GM19035 (cell line): ENCODE measurements around the gene CCL22.
"Not testable (repeated sequence)": the region's sequence is repeated elsewhere in the genome, so short reads cannot be mapped to it uniquely, and the experiment has no call there.

Experiments used
- ATAC-seq: cut with Tn5 transposase; IDR thresholded peaks from one replicate; pipeline ENCODE4 v1.9.1; 2021; ENCODE audit not compliant: unreplicated experiment

CCL22 gene

DNA sequence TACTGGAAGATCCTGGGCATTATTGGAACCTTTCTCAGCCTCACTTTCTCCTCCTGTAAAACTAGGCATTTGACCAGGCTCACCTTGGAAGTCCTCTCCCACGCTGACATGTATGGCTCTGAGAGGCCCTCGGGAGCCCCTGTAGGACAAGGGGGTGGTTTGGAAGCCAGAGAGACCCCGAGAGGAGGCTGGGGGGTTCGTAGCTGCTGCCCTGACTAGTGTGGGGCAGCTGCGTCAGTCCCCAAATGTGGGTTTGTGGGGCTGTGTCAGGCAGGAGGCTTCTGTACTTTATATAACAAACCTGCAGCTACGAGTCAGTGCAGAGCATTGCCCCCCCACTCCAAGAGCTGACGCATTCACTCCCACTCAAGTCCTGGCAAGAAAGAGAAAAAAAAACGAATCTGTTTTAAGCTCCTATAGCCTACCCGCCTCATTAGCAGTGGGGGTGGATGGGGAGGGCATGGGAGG, 15.5 kb downstream of the CCL22 start:
- ATAC-seq = no peak

DNA sequence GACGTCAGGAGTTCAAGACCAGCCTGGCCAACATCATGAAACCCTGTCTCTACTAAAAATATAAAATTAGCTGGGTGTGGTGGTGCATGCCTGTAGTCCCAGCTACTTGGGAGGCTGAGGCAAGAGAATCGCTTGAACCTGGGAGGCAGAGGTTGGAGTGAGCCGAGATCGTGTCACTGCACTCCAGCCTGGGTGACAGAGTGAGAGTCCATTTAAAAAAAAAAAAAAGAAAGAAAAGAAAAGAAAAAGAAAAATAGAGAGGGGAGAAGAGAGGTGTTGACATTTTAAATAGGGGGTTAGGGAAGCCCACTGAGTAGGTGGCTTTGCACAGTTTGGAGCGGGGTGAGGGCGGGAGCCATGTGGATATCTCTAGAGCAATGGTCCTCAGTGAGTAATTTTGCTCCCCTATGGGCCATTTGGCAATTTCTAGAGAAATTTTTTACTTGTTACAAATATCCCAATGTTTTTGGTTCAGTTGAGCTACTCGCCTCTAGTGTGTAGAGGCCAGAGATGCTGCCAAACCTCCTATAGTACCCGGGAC, 16.4 kb downstream of the CCL22 start:
- ATAC-seq = not testable (repeated sequence)

DNA sequence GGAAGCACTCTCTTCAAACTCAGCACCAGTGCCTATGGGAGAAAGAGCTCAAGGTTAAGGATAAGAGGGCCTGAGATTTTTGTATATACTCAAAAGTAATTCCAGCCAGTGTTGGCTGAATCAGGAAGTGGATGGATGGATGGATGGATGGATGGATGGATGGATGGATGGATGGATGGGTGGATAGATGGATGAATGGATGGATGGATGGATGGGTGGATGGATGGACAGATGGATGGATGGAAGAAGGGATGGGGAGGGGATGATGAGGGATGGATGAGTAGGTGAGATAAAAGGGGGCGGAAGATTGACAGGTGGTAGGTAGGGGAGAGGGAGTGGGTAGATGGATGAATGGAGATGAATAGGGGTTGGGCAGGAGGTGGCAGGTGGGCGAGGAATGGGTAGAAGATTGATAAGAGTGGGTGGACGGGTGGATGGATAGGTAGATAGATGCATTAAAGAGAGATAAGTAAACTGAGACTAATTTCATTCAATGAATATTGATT, 17.8 kb downstream of the CCL22 start:
- ATAC-seq = no peak

DNA sequence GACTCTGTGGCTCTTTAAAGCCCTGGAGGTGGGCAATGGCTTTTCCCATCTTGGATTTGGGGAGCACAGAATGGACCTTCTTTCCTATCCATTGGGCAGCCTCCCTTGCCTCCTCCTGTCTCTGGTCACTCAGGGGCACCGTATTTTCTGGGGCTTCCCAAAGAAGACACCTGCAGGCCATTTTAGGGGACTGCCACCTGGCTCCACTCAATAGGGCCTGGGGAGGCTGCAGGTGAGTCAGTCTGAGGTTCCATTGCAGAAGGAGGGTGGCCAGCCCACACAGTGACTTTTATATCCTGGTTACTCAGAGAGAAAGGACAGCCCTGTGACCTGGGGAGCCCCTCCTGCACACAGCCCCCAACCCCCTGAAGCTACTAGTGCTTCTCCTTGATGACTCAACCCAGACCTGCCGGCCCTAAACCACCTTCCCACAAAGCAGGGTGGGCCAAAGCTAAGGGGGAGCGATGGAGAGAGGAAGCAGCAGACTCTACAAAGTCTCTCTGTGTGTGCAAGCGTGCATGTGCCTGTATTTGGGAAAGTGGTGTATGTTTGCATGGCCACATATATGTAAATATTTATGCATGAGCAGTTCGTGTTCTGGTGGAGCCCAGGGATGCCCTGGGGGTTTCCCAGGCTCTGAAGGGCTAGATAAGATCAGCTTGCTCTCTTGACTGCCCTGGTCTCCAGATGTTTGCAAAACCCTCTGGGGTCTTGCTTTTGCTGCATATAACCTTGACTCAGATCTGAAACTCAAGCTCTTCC, 18.7 kb downstream of the CCL22 start:
- peak; percentile 81 for ATAC-seq

DNA sequence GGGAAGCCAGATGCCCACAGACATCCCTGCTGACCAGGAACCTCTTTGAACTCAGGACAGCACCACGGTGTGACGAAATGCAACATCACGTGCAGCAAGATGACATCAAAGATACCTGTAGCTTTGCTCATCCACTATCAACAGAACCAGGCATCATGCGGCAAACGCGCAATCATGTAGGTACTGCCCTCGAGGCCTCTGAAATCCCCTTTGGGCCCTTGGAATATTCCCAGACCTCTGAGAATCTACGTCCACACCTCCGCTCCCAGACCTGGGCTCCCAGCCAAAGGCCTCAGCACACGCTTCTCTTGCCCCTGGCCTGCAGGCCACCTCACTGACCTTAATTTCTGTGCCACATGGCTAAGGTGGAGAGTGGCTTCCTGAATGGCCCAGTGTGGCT, 21.0 kb downstream of the CCL22 start:
- ATAC-seq = no peak

DNA sequence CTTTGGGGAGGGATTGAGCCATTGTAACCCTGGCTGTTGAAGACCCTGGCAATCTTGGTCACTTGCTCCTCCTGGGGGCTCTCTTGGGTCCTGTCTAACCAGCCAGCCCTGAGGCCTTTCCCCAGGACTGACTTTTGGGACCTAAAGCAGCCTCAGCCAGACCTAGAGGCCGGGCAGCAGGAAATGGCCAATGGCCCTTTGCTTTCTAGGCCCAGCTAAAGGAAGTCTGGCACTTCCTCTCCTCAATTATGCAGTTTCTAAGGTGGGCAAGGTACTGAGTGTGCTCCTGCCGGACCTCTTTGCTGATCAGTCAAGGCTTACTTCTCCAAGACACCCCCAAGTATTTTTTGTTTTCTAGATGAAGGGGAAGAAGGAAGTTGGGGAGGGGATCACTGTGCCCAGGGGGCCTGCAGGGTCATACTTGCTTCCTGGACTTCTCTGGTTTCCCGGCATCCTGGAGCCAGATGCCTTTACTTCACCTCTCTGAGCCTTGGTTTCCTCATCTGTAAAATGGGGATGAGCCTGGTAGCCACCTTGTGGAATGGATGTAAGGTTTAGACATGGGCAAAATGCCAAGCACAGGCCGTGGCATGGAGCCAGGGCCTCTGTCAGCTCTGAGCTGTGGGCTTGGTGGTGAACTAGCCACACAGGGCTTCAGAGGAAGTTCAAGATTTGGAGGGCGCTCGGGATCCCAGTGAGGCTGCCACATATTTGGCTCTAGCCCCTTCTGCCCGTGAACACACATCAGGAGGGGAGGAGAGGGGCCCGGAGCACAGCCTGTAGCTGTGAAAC, 22.3 kb downstream of the CCL22 start:
- no peak for ATAC-seq

DNA sequence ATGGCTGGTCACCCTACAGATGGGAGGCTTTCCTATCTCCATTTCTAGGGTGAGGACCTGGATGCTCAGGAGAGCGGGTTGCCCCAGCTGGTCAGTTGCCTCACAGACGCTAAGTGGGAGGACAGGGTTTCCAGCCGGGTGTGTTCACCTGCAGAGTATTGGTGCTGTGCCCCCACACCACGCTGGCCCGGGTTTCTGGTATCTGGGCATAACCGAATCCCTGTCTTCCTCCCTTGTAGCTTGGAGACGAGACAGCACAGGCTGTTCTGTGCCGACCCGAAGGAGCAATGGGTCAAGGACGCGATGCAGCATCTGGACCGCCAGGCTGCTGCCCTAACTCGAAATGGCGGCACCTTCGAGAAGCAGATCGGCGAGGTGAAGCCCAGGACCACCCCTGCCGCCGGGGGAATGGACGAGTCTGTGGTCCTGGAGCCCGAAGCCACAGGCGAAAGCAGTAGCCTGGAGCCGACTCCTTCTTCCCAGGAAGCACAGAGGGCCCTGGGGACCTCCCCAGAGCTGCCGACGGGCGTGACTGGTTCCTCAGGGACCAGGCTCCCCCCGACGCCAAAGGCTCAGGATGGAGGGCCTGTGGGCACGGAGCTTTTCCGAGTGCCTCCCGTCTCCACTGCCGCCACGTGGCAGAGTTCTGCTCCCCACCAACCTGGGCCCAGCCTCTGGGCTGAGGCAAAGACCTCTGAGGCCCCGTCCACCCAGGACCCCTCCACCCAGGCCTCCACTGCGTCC, 23.4 kb downstream of the CCL22 start:
- ATAC-seq = no peak

DNA sequence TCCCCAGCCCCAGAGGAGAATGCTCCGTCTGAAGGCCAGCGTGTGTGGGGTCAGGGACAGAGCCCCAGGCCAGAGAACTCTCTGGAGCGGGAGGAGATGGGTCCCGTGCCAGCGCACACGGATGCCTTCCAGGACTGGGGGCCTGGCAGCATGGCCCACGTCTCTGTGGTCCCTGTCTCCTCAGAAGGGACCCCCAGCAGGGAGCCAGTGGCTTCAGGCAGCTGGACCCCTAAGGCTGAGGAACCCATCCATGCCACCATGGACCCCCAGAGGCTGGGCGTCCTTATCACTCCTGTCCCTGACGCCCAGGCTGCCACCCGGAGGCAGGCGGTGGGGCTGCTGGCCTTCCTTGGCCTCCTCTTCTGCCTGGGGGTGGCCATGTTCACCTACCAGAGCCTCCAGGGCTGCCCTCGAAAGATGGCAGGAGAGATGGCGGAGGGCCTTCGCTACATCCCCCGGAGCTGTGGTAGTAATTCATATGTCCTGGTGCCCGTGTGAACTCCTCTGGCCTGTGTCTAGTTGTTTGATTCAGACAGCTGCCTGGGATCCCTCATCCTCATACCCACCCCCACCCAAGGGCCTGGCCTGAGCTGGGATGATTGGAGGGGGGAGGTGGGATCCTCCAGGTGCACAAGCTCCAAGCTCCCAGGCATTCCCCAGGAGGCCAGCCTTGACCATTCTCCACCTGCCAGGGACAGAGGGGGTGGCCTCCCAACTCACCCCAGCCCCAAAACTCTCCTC, 24.1 kb downstream of the CCL22 start:
- no peak for ATAC-seq

DNA sequence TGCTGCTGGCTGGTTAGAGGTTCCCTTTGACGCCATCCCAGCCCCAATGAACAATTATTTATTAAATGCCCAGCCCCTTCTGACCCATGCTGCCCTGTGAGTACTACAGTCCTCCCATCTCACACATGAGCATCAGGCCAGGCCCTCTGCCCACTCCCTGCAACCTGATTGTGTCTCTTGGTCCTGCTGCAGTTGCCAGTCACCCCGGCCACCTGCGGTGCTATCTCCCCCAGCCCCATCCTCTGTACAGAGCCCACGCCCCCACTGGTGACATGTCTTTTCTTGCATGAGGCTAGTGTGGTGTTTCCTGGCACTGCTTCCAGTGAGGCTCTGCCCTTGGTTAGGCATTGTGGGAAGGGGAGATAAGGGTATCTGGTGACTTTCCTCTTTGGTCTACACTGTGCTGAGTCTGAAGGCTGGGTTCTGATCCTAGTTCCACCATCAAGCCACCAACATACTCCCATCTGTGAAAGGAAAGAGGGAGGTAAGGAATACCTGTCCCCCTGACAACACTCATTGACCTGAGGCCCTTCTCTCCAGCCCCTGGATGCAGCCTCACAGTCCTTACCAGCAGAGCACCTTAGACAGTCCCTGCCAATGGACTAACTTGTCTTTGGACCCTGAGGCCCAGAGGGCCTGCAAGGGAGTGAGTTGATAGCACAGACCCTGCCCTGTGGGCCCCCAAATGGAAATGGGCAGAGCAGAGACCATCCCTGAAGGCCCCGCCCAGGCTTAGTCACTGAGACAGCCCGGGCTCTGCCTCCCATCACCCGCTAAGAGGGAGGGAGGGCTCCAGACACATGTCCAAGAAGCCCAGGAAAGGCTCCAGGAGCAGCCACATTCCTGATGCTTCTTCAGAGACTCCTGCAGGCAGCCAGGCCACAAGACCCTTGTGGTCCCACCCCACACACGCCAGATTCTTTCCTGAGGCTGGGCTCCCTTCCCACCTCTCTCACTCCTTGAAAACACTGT, 25.0 kb downstream of the CCL22 start:
- ATAC-seq = no peak

DNA sequence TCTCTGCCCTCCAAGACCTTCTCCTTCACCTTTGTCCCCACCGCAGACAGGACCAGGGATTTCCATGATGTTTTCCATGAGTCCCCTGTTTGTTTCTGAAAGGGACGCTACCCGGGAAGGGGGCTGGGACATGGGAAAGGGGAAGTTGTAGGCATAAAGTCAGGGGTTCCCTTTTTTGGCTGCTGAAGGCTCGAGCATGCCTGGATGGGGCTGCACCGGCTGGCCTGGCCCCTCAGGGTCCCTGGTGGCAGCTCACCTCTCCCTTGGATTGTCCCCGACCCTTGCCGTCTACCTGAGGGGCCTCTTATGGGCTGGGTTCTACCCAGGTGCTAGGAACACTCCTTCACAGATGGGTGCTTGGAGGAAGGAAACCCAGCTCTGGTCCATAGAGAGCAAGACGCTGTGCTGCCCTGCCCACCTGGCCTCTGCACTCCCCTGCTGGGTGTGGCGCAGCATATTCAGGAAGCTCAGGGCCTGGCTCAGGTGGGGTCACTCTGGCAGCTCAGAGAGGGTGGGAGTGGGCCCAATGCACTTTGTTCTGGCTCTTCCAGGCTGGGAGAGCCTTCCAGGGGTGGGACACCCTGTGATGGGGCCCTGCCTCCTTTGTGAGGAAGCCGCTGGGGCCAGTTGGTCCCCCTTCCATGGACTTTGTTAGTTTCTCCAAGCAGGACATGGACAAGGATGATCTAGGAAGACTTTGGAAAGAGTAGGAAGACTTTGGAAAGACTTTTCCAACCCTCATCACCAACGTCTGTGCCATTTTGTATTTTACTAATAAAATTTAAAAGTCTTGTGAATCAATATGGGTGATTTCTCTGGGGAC, 25.9 kb downstream of the CCL22 start:
- no peak for ATAC-seq

DNA sequence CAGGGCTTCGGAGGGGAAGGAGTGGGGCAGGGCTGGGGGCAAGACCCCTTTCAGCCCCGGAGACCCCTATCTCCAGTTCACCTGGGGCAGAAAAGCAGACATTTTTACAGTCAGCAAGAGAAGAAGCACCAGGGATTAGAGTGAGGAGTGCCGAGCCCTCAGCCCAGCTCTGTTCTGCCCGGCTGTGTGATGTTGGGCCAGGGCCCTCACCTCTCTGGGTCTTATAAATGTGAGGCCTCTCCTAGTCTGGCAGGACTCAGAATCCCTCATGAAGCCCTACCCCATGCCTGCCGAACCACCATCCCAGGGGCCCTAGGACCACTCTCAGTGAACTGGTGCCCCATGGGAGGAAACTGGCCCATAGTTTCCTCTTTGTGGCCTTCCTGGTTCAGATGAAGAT, 26.5 kb downstream of the CCL22 start:
- ATAC-seq = no peak

DNA sequence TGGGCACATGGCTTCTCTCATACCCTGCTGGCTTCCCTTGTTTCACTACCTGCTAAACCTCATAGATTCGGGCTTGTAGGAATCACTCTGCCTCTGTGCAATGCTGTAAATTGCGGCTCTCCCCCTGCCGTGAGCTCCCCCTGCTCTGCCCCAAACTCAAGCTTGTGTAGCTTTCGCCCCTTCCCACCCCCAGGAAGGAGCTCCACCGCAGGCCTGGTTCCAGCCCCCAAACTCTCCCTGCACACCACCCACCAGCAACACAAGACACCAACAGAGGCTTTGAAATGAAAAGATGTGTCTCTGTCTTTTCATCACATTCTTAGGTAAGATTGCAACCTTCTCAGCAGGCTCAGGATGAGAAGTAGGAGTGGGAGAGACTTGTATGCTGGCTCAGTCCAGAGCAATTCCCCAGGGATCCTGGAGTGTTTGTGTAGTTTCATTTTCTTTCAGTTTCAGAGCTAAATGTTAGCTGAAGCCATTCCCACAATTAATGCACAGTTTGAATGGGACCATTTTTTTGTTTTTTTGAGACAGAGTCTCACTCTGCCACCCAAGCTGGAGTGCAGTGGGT, 27.9 kb downstream of the CCL22 start:
- no peak for ATAC-seq

DNA sequence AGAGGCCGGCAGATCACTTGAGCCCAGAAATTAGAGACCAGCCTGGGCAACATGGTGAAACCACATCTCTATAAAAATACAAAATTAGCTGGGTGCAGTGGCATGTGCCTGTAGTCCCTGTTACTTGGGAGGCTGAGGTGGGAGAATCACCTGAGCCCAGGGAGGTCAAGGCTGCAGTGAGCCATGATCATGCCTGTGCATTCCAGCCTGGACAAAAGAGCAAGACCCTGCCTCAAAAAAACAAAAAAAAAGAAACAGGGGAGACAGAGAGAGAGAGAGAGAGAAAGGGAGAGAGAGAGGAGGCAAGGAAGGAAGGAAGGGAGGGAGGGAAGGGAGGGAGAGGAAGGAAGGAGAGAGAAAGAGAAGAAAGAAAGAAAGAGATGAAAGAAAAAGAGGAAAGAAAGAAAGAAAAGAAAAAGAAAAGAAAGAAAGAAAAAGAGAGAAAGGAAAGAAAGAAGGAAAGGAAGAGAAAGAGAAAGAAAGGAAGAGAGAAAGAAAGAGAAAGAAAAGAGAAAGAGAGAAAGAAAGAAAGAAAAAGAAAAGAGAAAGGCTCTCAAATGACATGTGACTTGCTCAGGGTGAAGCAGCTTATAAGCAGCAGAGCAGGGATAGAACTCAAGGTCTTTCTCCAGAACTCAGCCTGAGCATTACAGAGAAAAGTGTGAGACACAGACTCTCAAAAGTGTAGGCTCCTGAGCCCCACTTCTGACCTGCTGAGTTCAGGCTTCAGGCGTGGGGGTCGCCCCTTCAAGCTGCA, 29.2 kb downstream of the CCL22 start:
- no peak for ATAC-seq

DNA sequence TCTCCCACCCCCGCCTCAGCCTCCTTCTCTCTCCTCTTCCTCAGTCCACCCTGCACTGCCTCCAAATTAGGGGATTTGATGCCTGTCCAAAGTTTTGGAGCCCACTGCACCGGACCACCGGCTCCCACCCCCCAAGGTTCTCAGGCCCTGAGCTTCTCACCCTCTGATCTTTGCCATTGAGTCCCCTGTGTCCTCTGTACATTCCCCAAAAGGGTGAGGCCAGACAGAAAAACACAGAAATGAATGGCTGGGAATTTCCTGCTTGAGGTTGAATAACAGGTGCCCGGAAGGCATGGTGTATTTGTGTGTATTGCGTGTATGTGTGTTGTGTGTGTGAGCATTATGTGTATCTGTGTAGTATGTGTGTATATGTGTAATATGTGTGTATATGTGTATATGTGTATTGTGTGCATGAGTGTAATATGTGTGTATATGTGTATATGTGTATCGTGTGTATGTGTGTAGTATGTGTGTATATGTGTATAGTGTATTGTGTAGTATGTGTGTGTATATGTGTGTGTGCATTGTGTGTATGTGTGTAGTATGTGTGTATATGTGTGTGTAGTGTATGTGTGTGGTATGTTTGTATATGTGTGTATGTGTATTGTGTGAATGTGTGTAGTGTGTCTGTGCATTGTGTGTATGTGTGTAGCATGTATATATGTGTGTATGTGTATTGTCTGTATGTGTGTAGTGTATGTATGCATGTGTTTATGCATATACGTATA, 29.9 kb downstream of the CCL22 start:
- ATAC-seq = no peak

DNA sequence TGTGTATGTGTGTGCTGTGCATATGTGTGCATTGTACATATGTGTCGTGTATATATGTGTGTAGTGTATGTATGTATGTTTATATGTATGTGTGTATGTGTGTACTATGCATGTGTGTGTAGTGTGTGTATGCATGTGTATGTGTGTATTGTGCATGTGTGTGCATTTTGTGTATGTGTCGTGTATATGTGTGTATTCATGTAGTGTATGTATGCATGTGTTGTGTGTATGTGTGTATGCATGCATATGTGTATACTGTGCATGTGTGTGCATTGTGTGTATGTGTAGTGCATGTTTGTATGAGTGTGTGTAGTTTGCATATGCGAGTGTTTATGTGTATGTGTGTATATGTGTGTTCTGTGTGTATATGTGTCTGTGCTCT, 30.5 kb downstream of the CCL22 start:
- no peak for ATAC-seq

DNA sequence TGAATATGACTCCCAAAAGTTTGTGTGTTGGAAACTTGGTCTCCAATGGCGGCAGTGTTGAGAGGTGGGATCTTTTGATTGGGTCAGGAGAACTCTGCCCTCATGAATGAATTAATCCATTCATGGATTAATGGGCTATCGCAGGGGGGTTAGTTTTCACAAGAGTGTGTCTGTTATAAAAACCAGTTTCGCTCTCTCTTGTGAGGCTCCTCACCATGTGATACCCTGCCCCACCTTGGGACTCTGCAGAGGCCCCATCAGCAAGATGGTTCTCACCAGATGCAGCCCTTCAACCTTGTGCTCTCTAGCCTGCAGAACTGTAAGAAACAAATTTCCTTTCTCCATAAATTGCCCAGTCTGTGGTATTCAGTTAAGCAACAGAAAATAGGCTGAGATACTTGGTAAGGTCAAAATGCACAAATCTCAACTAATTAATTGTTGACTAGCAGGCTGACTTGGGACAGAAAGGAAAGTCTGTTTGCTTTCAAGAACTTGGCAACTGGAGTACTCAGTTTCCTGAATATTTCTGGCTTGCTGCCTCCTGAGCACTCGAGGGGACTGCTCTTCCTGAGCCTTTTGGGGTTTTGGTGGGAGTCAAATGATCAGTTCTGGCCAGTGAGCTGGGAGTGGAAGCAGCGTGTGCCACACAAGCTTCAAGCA, 32.2 kb downstream of the CCL22 start:
- ATAC-seq = no peak
